Kidney epithelial cell (primary cell): ENCODE measurements around the gene MIER3. TPM values are rescaled to one million over a fixed set of nuclear protein-coding genes. Genes with fewer than 3 reads are reported as not detected.

ENCODE experiments used
- DNase-seq: peaks from one replicate; pipeline ENCODE4 v3.0.0-alpha.2; 2010; ENCODE audit warnings: low read depth
- H3K27me3 ChIP-seq: 2 replicates; pipeline ENCODE4 v1.6.0; 2011; ENCODE audit warnings: low read length; ENCODE audit not compliant: control insufficient read depth, insufficient read depth
- H3K36me3 ChIP-seq: 2 replicates; pipeline ENCODE4 v1.5.1; 2011; ENCODE audit warnings: low read length; ENCODE audit not compliant: control insufficient read depth, insufficient read depth
- H3K4me3 ChIP-seq: 2 replicates; pipeline ENCODE4 v1.5.1; 2011; ENCODE audit warnings: low read depth, mild to moderate bottlenecking, control low read depth, low read length
- CTCF ChIP-seq: IDR thresholded peaks from 2 replicates; pipeline ENCODE4 v1.5.1; 2011; ENCODE audit warnings: mild to moderate bottlenecking, moderate library complexity, low read length, control low read depth, inconsistent platforms; ENCODE audit not compliant: insufficient read depth, poor library complexity, severe bottlenecking
- total RNA-seq: library from RNA; depleted of rRNA; stranded (reverse); fragments of >200 nt; gene quantifications from 2 replicates; pipeline ENCODE4 v1.2.3, GENCODE V29; 2015

The MIER3 gene
- total RNA-seq, 1 donor from 2014 or later, result 18.1 TPM

DNA sequence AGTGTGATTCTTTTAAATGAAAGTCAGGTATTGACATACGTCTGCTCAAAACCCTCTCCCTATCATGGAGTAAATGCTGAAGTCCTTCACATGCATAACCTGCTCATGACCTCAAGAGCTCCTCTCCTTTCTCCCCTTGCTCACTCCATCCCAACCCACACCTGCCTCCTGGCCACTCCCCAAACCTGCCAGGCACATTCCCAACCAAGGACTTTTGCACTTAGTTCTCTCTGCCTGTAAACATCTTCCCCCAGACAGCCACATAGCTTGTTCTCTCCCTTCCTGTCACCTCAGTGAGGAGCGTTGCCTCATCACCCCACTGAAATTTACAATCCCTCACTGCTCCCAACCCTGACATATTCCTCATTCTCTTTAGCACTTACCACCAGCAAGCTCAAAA is 33.9 kb downstream of the MIER3 start:
- no peak overlapping the region for H3K4me3 ChIP-seq
- no peaks in the 10 kb centered on the region for H3K27me3 ChIP-seq
- no peak for DNase-seq
- TF ChIP-seq CTCF, result no peak
- no peaks in the 10 kb centered on the region for H3K36me3 ChIP-seq

GRCh38 chr5:56917534-56917933 is 34.4 kb downstream of the MIER3 start:
- no peak overlapping the region for H3K4me3 ChIP-seq
- TF ChIP-seq CTCF, result no peak
- no peak for DNase-seq
- no peaks in the 10 kb centered on the region for H3K36me3 ChIP-seq
- H3K27me3 ChIP-seq, result no peaks in the 10 kb centered on the region

GRCh38 chr5:56914678-56915077 is 37.2 kb downstream of the MIER3 start:
- Histone ChIP-seq H3K36me3 (no peaks in the 10 kb centered on the region), H3K4me3 (no peak overlapping the region), H3K27me3 (no peaks in the 10 kb centered on the region)
- no peak for TF ChIP-seq CTCF
- no peak for DNase-seq

DNA sequence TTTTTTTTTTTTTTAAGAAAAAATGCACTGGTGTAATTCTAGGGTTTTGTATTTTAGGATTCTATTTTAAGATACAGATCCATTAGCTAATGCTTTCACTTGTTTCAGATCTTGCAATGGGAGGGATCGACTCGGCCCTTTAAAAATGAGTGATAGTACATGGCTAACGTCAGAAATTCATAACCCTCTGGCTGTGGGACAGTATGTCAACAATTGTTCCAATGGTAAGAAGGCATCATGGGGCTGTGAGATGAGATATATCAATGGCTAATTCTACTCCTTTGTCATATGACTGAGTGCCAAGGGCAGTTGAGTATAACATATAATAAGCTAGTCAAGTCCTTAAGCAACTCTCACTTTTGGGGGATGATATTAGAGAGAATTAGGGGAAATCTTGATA is 38.2 kb downstream of the MIER3 start:
- no peaks in the 10 kb centered on the region for H3K36me3 ChIP-seq
- H3K4me3 ChIP-seq, result no peak overlapping the region
- no peak for DNase-seq
- no peak for TF ChIP-seq CTCF
- no peaks in the 10 kb centered on the region for H3K27me3 ChIP-seq

DNA sequence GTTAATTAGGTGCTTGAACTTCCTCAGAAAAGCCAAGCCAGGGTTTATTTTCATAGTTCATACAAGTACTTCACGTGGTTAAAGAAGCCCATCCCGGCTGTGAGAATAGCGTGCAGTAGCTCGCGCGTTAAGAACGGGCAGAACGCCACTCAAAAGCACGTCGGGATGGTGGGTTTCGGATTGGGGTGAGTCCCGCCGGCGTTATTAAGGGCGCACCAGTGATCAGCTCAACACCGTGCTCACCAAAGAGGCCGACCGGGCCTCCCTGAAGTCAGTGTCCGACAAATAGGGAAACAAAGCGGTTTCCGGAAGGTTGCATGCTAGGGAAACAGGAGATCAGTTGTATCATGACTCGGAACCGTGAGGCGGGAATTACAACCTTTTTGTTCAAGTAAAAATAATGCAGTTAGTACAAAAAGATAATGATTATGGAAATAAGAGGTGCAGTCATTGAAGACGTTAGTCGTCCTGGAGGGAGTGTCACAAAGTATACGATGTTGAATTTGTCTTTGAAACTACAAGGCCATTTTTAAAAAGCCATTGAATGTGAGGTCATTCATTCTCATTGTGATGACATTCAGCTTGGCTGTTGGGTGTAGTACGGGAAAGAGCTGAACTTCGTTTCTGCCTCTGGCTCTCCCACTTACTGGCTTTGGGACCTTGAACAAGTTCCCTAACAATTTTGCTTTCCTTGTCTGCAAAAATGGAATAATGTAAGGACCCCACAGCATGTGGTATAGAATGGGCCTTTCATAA is 41.5 kb downstream of the MIER3 start:
- TF ChIP-seq CTCF, result no peak
- Histone ChIP-seq H3K36me3 (no peaks in the 10 kb centered on the region), H3K27me3 (no peaks in the 10 kb centered on the region), H3K4me3 (peak overlapping the region; percentile 54)
- no peak for DNase-seq
